Kidney tubule cell (primary cell): ENCODE measurements around the gene PDE9A.
A peak's percentile ranks its signal among the peaks of the same experiment; 100 is the strongest.
"Not testable (repeated sequence)": the region's sequence is repeated elsewhere in the genome, so short reads cannot be mapped to it uniquely, and the experiment has no call there.

Experiments
- DNase-seq: peaks from one replicate; pipeline ENCODE4 v3.0.0-alpha.2; 2018; ENCODE audit warnings: low spot score

Gene PDE9A

DNA sequence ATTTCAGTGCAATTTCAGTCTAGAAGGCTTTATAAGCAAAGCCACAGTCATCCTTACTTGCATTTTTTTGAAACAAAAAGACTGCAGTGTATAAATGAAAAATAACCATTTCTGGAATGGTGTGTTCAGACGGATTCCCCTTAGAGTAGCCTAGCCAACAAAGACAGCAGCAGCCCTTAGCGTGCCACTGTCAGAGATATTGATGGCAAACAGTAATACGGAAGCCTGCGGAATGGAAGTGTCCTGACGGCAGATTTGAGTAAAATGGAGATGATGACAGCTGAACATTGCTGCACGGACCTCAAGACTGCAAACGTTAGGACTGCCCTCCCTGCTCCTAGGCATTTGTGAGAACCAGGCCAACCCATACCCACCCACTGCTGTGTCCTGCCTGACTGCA is 54.7 kb downstream of the PDE9A start:
- no peak for DNase-seq

GRCh38 chr21:42708916-42709315 is 55.5 kb downstream of the PDE9A start:
- DNase-seq: not testable (repeated sequence)

GRCh38 chr21:42711667-42712066 is 58.2 kb downstream of the PDE9A start:
- DNase-seq: no peak

DNA sequence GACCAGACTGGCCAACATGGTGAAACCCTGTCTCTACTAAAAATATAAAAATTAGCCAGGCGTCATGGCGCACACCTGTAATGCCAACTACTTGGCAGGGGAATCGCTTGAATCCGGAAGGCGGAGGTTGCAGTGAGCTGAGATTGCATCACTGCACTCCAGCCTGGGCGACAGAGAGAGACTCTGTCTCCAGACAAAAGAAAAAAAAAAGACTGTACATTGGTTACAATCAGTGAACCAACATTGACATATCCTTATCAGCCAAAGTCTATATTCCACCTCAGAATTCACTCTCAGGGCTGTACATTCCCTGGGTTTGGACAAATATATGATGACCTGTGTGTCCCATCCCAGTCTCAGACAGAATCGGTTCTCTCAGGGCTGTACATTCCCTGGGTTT is 62.0 kb downstream of the PDE9A start:
- not testable (repeated sequence) for DNase-seq

- no peak for DNase-seq
Measured at GRCh38 chr21:42716074-42716473, 62.7 kb downstream of the PDE9A start.

DNA sequence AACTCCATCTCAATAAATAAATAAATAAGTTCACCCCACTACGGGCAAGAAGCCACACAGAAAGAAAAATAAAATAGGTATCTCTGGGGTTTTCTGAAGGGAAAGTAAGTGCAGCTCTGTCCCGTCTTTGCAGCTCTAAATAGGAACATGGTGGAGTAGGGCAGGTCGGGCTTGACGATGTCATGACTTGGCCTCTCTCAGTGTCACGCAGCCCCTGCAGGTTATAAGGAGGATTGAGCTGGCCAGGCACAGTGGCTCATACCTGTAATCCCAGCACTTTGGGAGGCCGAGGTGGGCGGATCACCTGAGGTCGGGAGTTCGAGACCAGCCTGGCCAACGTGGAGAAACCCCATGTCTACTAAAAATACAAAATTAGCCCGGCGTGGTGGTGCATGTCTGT is 67.1 kb downstream of the PDE9A start:
- DNase-seq: not testable (repeated sequence)

- no peak for DNase-seq
Measured at GRCh38 chr21:42721341-42721824, 68.0 kb downstream of the PDE9A start.

DNA sequence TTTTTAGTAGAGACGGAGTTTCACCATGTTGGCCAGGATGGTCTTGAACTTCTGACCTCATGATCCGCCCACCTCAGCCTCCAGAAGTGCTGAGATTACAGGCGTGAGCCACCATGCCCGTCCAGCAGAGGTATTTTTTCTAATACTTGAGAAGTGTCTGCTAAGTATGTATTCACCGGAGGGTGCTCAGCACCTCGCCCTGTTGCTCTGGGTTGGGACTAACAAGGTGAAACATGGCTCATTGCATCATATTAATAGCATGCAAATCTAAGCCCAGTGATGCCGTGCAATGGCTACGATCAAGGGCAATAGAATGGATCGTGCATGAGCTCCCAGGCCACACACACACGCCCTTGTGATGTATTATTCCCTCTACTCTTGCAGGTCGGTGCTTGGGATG is 68.7 kb downstream of the PDE9A start:
- no peak for DNase-seq

DNA sequence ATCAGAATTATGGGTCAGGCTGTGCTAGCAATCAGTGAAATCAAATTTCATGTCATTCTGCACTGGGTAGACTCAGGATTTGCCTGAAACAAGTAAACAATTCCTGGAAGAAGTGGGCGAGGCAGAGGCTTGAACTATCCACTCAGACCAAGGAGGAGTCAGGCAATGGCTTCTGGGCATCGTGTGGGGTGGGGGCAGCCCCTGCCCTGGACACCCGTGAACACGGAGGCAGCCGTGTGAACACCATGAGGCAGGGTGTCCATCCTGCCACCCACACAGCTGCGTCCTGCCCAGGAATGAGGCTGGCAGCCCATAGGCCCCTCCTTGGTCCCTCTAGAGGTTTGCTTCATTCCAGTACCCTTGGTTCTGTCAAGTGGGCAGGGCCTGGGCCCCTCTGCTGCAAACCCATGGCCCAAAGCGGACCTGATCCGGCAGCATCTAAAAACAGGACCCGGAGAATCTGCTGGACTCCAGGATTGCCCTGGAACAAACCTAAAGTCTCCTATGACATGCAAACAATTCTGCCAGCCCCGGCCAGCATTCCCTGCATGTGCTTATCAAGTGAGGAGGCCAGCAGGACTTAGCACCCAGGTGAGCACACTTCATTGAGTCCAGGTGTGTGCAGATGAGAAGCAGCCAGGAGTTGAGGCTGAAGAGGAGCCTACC is 69.5 kb downstream of the PDE9A start:
- DNase-seq: no peak

DNA sequence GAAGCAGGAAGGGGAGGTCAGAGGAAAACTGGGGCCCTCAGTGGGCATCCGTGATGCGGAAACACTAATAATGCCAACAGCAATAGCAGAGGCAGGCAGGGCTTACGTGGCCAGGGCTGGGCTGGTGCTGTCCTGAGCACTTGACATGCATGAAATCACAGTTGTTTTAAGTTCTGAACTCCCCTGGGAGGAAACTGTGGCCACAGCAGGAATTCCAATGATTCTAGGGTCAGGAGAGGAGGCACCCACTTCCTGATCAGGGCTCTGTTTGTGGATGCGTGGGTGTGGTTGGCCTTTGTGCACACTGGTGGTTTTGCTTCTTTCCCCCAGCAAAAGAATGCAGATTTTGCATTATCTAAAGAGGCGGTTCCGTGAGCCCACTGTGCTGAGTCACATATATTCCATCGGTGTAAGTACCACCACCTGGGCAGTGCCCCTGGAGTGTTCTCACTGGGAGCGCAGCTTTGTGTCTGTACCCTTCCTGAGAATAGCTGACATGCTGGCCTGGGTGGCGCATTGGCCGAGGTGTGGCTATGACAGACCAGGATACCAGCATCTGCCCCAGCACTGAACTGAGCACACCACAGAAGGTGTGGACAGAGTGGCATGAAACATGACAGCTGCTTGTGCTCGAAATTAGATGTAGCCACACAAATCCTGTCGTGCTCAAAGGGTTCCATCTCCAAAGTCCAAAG is 71.0 kb downstream of the PDE9A start:
- peak; percentile 95 for DNase-seq

GRCh38 chr21:42725416-42725930 is 72.1 kb downstream of the PDE9A start:
- DNase-seq: no peak

GRCh38 chr21:42731264-42732032 is 78.0 kb downstream of the PDE9A start:
- DNase-seq: peak; percentile 72

GRCh38 chr21:42732033-42732410 is 78.6 kb downstream of the PDE9A start:
- no peak for DNase-seq

GRCh38 chr21:42733037-42733627 is 79.7 kb downstream of the PDE9A start:
- peak; percentile 39 for DNase-seq

- DNase-seq: no peak
Measured at GRCh38 chr21:42733874-42734273, 80.5 kb downstream of the PDE9A start.

GRCh38 chr21:42734323-42734971 is 81.0 kb downstream of the PDE9A start:
- DNase-seq: peak; percentile 39

DNA sequence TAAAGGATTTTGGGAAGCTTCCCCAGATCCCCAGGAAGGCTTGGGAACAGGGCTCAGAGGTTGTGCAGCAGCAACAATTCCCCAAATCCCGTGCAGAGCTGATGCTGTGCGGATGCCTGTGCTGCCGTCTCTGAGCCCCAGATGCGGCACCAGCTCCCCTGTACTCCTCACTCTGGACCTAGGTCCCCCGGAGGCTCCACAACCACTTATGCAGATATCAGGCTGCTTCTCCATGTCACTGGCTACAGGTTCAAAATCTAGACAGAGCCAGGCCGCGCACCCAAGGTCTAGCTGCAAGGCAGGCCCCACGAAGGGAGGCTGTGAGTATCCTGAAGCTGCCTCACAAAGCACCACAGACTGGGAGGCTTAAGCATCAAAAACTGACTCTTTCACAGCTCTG is 81.6 kb downstream of the PDE9A start:
- no peak for DNase-seq

DNA sequence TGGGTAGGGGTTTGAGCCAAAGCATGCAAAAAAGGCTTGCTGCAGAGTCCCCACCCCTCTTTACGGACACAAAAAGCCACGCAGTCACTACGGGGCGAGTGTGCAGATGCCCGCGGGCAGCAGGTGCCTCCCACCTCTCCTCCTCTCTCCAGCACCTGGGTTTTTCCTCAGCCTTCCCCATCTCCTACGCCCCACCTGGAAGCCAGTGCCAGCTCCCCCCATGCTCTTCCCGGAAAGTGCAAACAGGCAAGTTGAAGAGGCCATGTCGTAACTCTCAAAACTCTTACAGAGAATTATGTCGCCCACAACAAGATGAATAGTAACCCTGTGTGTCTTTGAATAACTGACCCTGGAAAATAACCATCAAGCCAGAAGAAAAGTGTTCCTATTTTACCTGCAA is 82.5 kb downstream of the PDE9A start:
- DNase-seq: no peak

DNA sequence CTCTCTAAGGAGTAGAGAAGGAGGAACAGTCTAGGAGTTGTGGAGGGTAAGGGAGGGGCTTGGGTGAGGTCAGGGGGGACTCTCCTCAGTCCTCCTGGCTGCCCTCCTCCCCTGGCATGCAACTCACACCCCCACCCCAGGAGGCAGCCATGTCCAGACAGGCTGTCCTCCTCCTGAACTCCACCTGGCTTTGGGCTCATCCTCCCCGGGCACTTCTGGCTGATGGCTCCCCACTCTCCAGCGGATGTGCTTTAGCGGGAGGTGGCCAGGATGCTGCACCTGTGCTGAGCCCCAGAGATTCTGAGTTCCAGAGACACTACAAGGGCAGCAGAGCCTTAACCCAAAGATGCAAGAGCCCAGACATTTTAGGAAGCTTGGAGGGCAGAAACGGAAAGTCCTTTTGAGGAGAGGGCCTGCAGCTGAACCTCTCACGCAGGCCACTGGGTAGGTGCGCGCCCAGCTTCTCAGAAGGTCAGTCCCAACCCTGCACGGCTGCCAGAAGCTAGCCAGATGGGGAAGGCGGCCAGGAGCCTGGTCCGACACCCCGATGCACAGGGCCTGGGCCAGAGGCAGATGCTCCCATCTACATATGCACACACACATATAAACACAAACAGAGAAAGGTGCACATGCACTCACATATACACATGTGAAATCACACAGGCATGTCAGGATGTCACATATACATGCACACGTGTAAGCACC is 83.4 kb downstream of the PDE9A start:
- DNase-seq: no peak

- DNase-seq: peak; percentile 24
Measured at GRCh38 chr21:42737951-42738590, 84.7 kb downstream of the PDE9A start.
